ENCODE results near the gene HEATR3.
A peak's percentile ranks its signal among the peaks of the same experiment; 100 is the strongest.
"Not testable (repeated sequence)": the region's sequence is repeated elsewhere in the genome, so short reads cannot be mapped to it uniquely, and the experiment has no call there.

The HEATR3 gene

GRCh38 chr16:50102051-50102746 is 36.4 kb downstream of the HEATR3 start:
- no peak for DNase-seq

DNA sequence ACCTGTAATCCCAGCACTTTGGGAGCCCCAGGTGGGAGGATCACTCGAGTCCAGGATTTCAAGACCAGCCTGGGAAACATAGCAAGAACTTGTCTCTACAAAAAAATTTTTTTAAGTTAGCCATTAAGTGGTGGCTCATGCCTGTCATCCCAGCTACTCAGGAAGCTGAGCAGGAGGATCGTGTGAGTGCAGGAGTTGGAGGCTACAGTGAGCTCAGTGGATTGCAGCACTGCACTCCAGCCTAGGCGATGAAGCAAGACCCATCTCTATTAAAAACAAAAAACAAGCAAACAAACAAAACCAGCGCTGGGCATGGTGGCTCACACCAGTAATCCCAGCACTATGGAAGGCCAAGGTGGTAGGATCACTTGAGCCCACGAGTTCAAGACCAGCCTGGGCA is 38.0 kb downstream of the HEATR3 start:
- DNase-seq = no peak

DNA sequence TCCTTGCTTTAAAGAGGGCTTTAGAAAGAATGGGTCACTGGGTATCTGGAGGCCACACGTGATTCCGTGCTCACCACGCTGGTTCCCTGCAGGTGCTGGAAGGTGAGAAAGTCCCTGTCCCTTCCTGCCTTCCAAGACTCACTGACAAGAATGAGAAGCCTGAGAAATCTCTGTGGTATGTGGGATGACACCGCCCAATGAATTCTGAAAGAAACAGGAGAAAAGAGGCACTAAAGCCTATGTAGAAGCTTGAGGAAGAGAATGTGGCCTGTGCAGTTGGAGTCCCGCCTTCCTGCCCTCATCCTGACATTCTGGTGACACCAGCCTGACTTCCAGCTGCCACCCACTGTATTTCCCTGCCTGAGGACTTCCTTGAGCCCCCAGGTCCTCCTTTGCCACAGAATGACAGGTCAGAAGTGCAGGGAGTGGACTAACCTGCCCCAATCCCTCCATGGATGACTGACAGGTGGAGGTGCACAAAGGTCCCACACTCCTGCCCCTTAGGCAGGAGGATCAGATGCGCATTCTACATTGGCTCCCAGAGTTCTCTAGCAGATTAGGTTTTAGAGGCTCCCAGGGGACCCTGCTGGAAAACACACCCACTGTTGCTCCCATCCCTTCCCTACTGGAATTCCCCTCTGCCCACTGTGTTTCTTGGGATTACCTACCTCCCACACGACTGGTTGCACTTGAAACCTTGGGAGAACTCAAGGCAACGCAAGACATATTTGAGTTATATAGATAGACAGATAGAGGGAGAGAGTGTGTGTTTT is 48.8 kb downstream of the HEATR3 start:
- no peak for DNase-seq

DNA sequence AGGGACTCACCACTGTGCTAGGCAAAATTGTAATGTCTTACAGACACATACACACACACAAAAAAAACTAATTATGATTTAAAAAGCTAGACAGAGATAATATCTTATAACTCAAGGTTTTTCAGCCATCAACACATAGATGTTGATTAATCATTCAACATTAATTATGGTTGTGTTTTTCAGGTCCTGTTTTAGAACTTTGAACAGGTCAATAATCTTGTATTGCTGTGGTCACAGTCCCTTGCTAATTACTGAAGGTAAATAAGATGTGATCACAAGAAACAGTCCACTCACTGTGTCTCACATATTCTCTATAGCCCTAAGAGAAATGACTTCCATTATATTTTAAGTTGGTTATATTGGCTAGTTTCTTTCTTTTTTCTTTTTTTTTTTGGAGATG is 54.9 kb downstream of the HEATR3 start:
- no peak for DNase-seq

GRCh38 chr16:50121278-50121677 is 55.5 kb downstream of the HEATR3 start:
- no peak for DNase-seq

DNA sequence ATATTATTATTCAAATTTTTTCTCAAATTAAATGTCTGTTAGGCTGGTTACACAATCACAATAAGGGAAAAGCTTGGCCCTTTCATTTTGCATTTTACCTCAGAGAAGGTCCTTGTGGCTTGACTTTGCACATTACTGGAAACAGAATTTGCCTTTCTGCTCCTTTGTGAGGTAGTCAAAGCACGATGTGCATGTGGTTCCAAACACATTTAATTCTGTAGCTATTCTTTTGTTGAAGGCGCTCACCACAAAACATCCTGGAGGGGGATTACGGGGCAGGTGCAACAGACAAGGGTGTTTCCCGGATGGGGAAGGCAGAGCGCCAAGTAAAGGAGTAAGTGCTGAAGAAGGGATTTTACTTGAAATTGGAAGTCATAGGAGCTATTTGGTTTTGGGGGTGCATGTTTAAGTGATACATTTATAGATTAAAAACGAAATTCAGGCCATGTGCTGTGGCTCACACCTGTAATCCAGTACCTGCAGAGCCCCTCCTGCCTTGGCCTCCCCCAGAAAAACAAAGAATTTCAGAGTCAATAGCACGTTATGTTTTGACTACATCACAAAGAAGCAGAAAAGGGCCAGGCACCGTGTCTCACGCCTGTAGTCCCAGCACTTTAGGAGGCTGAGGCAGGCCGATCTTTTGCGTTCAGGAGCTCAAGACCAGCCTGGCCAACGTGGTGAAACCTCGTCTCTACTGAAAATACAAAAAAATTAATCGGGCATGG is 56.1 kb downstream of the HEATR3 start:
- DNase-seq = no peak

GRCh38 chr16:50123417-50123816 is 57.6 kb downstream of the HEATR3 start:
- DNase-seq = no peak

GRCh38 chr16:50124769-50125168 is 59.0 kb downstream of the HEATR3 start:
- no peak for DNase-seq

- DNase-seq = no peak
Observed at GRCh38 chr16:50126183-50126582, 60.4 kb downstream of the HEATR3 start.

DNA sequence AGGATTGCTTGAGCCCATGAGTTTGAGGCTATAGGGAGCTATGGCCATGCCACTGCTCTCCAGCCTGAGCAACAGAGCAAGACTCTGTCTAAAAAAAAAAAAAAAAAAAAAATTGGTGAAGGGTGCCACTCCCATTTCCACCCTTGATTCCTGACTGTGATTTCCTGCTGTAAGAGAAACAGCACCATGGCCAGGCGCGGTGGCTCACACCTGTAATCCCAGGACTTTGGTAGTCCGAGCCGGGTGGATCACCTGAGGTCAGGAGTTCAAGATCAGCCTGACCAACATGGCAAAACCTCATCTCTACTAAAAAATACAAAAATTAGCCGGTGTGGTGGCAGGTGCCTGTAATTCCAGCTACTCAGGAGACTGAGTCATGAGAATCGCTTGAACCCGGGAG is 66.8 kb downstream of the HEATR3 start:
- not testable (repeated sequence) for DNase-seq

DNA sequence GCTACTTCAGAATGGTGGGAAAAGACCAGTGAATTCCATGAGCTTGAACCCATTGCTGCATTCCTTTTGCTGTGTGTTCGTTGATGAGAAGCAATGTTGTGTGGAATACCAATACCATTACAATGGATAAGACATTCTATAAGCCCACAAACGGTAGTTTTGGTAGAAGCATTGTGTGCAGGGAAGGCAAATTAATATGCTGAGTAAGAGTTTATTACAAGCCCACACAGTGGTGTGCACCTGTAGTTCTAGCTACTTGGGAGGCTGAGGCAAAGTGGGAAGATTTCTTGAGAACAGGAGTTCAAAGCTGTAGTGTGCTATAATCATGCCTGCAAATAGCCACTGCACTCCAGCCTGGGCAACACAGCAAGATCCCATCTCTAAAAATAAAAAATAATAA is 67.4 kb downstream of the HEATR3 start:
- DNase-seq = no peak

GRCh38 chr16:50136399-50136798 is 70.6 kb downstream of the HEATR3 start:
- no peak for DNase-seq

GRCh38 chr16:50137268-50137667 is 71.5 kb downstream of the HEATR3 start:
- DNase-seq = no peak

GRCh38 chr16:50139580-50139979 is 73.8 kb downstream of the HEATR3 start:
- no peak for DNase-seq

- DNase-seq = no peak
Observed at GRCh38 chr16:50144211-50144610, 78.4 kb downstream of the HEATR3 start.

GRCh38 chr16:50146479-50147435 is 81.0 kb downstream of the HEATR3 start:
- no peak for DNase-seq

GRCh38 chr16:50151322-50151721 is 85.6 kb downstream of the HEATR3 start:
- DNase-seq = no peak

- DNase-seq = no peak
Observed at GRCh38 chr16:50151756-50152155, 86.0 kb downstream of the HEATR3 start.

DNA sequence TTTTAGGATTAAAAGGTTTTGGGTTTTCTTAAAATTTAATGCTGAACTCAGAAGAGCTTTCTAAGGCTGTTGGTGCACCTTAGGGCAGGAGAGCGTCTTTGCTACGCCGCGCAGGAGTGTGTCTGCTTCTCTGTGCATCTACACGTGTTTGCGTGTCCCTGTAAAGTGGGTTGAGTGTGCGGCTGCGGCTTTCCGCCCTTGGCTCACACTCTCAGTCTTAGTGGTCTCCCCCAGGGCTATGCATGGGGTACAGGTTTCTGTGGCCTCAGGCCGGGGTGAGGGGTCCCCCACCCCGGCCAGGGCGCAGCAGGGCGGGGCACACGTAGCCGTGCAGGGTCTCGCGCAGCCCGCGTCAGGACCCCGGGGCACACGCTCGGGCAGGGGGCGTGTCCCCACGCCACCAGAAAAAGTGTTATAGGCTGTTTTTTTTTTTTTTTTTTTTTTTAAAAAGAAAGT is 86.6 kb downstream of the HEATR3 start:
- DNase-seq = no peak

DNA sequence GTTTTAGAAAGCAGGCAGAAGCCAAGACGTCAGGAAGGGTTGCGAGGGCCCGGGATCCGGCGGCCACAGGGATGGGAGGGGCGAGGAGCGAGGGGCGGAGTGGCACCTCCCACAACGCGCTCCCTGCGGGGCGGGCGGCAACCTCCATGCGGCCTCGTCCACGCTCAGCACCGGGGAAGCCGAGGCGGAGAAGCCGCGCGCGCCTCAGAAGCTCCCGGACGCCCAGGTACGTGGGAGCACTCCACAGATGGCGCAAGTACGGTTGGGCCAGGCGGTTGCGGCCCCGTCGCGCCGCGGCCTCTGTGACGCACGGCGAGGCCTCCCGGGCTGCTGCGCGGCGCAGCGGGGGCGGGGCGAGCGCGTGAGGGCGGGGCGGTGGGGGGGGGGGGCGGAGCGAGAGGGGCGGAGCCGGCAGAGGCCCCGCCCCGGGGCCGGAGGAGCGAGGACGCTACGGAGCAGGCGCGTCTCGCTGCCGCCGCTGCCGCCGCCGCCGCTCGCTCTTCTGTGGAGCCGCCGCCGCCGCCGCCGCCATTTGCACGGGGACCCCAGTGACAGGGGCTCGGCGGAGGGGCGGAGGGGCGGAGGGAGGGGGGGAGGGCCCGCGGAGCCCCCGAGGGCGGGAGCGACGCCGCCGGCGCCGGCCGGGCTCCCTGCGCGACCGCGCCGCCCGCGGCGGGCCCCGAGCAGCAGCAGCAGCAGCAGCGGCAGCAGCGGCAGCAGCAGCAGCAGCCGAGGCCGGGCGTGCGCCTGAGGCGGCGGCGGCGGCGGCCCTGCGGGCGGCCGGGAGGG is 87.2 kb downstream of the HEATR3 start, which contains the start of gene TENT4B:
Gene TENT4B (plus strand): TSS at position 500 of the 789 bp plus-strand sequence. CDS start 316 bp downstream, outside the sequence.
- DNase-seq = peak in 1 of 2 experiments; percentile 49
